Measurements from ENCODE around the gene R3HCC1L.

GRCh38 chr10:98205351-98205750 lies 70.9 kb downstream of the R3HCC1L start:
- TF ChIP-seq CTCF (IDR thresholded peaks at IDR 0.05) (no peak), POLR2A (IDR thresholded peaks at IDR 0.05) (no peak), POLR2AphosphoS5 (IDR thresholded peaks at IDR 0.05) (no peak)

All from breast epithelium (tissue), 3 donors.